ENCODE results near the gene CDK19.

CDK19 gene

GRCh38 chr6:110575925-110576463 is 239.3 kb downstream of the CDK19 start:
- DNase-seq (ENCODE audit: low read depth), result no peak

GRCh38 chr6:110574817-110575216 is 240.5 kb downstream of the CDK19 start:
- DNase-seq (ENCODE audit: low read depth), result no peak

- no peak for DNase-seq (ENCODE audit: low read depth)
Observed at GRCh38 chr6:110573537-110573936, 241.7 kb downstream of the CDK19 start.

GRCh38 chr6:110573136-110573535 is 242.1 kb downstream of the CDK19 start:
- no peak for DNase-seq (ENCODE audit: low read depth)

- DNase-seq (ENCODE audit: low read depth), result no peak
Observed at GRCh38 chr6:110567957-110568696, 247.1 kb downstream of the CDK19 start.

- no peak for DNase-seq (ENCODE audit: low read depth)
Observed at GRCh38 chr6:110566346-110567125, 248.7 kb downstream of the CDK19 start.

- no peak for DNase-seq (ENCODE audit: low read depth)
Observed at GRCh38 chr6:110564703-110565421, 250.4 kb downstream of the CDK19 start.

- DNase-seq (ENCODE audit: low read depth), result no peak
Observed at GRCh38 chr6:110563711-110564110, 251.6 kb downstream of the CDK19 start.

GRCh38 chr6:110562316-110562915 is 252.9 kb downstream of the CDK19 start:
- DNase-seq (ENCODE audit: low read depth), result no peak

- DNase-seq (ENCODE audit: low read depth), result no peak
Observed at GRCh38 chr6:110561696-110562095, 253.6 kb downstream of the CDK19 start.

- no peak for DNase-seq (ENCODE audit: low read depth)
Observed at GRCh38 chr6:110561008-110561396, 254.3 kb downstream of the CDK19 start.

GRCh38 chr6:110560239-110561007 is 254.8 kb downstream of the CDK19 start:
- DNase-seq (ENCODE audit: low read depth), result no peak
